GM12878 (cell line): Measurements from ENCODE around the gene LRRC23. TPM values are rescaled to one million over a fixed set of nuclear protein-coding genes. Genes with fewer than 3 reads are reported as not detected.

Experiments used
- BHLHE40 ChIP-seq, 2 experiments: fragments of 450-650 bp in 1 of 2; IDR thresholded peaks; 2 replicates each; pipeline ENCODE4 v1.6.1; 2011 to 2017; ENCODE audit warnings: low read depth in 2 of 2, borderline replicate concordance in 1 of 2, improper control_type of control experiment in 1 of 2, low read length in 1 of 2, mild to moderate bottlenecking in 1 of 2
- BMI1 ChIP-seq: fragments of 450-650 bp; IDR thresholded peaks from 2 replicates; pipeline ENCODE4 v1.6.1; 2016; ENCODE audit warnings: mild to moderate bottlenecking, moderate library complexity, borderline replicate concordance
- CHD1 ChIP-seq: IDR thresholded peaks from 2 replicates; pipeline ENCODE4 v1.6.1; 2012; ENCODE audit warnings: low read depth, low read length, improper control_type of control experiment
- CHD2 ChIP-seq: IDR thresholded peaks from 2 replicates; pipeline ENCODE4 v1.6.1; 2011; ENCODE audit warnings: low read depth, low read length, improper control_type of control experiment, borderline replicate concordance
- DPF2 ChIP-seq: fragments of 450-650 bp; IDR thresholded peaks from 2 replicates; pipeline ENCODE4 v1.6.1; 2017; ENCODE audit warnings: mild to moderate bottlenecking
- ESRRA ChIP-seq: IDR thresholded peaks from 2 replicates; pipeline ENCODE4 v1.6.1; 2012; ENCODE audit warnings: mild to moderate bottlenecking, low read length, improper control_type of control experiment
- GABPA ChIP-seq: IDR thresholded peaks from 2 replicates; pipeline ENCODE4 v1.6.1; 2014; ENCODE audit warnings: antibody characterized with exemption, low read depth, mild to moderate bottlenecking, inconsistent platforms
- IKZF2 ChIP-seq, 2 experiments: fragments of 450-650 bp; IDR thresholded peaks; 2 replicates each; pipeline ENCODE4 v1.6.1; 2017; ENCODE audit warnings: mild to moderate bottlenecking in 2 of 2, moderate library complexity in 2 of 2
- JUND ChIP-seq: IDR thresholded peaks from 2 replicates; pipeline ENCODE4 v1.6.1; 2012; ENCODE audit warnings: low read depth, mild to moderate bottlenecking, low read length, improper control_type of control experiment, moderate library complexity
- KDM1A ChIP-seq: fragments of 200-600 bp; sonication (generic); IDR thresholded peaks from 2 replicates; pipeline ENCODE4 v1.6.1; 2016; ENCODE audit warnings: borderline replicate concordance
- MEF2A ChIP-seq: IDR thresholded peaks from 2 replicates; pipeline ENCODE4 v1.6.1; 2011; ENCODE audit warnings: low read depth, mild to moderate bottlenecking, low read length, moderate library complexity; ENCODE audit not compliant: insufficient read depth
- MYC ChIP-seq: IDR thresholded peaks from 2 replicates; pipeline ENCODE4 v1.6.1; 2011; ENCODE audit warnings: mild to moderate bottlenecking, low read length, moderate library complexity, inconsistent platforms; ENCODE audit not compliant: insufficient read depth, insufficient replicate concordance, insufficient read length, severe bottlenecking
- NR2F1 ChIP-seq: fragments of 450-650 bp; conservative IDR thresholded peaks from 2 replicates; pipeline ENCODE4 v1.6.1; 2017; ENCODE audit warnings: mild to moderate bottlenecking
- PML ChIP-seq: IDR thresholded peaks from 2 replicates; pipeline ENCODE4 v1.6.1; 2012; ENCODE audit warnings: low read length, inconsistent platforms
- POLR2AphosphoS5 ChIP-seq: IDR thresholded peaks from 2 replicates; pipeline ENCODE4 v1.6.1; 2011; ENCODE audit warnings: mild to moderate bottlenecking, low read length, inconsistent platforms
- RFX5 ChIP-seq: IDR thresholded peaks from 2 replicates; pipeline ENCODE4 v1.6.1; 2011; ENCODE audit warnings: low read depth, low read length, improper control_type of control experiment
- RUNX3 ChIP-seq: IDR thresholded peaks from 2 replicates; pipeline ENCODE4 v1.6.1; 2012; ENCODE audit warnings: low read length, inconsistent platforms
- STAT3 ChIP-seq: IDR thresholded peaks from 2 replicates; pipeline ENCODE4 v1.6.1; 2011; ENCODE audit warnings: low read depth, low read length, improper control_type of control experiment
- YY1 ChIP-seq: IDR thresholded peaks from 2 replicates; pipeline ENCODE4 v1.6.1; 2011; ENCODE audit warnings: low read depth, mild to moderate bottlenecking, low read length
- polyA plus RNA-seq, 11 experiments: library from polyadenylated mRNA; depleted of rRNA in 4 of 11; unstranded in 6 of 11; stranded (reverse) in 5 of 11; fragments of >200 nt; fragmentation: Nextera tagmentation in 4 of 11; fragmentation: Illumina TruSeq in 1 of 11; extraction: Ambion mirVana in 4 of 11; extraction: Trizol in 1 of 11; gene quantifications; 1 replicate in 1 of 11; 2 replicates in 10 of 11; pipeline versions ENCODE4 v1.2.1 to v1.2.3, GENCODE V29; 2011 to 2016; ENCODE audit warnings: inconsistent platforms in 2 of 11, missing spikeins in 2 of 11, low read depth in 1 of 11
- total RNA-seq, 4 experiments: library from RNA; depleted of rRNA in 3 of 4; stranded (reverse); fragments of >200 nt in 3 of 4; fragmentation: Illumina TruSeq in 1 of 4; extraction: Trizol in 1 of 4; gene quantifications; 2 replicates each; pipeline versions ENCODE4 v1.2.1 to v1.2.3, GENCODE V29; 2013 to 2021
- TF ChIP-seq, protein P1 (sequence below): fragments of 450-650 bp; IDR thresholded peaks from 2 replicates; pipeline ENCODE4 v1.6.1; 2017; ENCODE audit warnings: mild to moderate bottlenecking, moderate library complexity
- TF ChIP-seq, protein P2 (sequence below): IDR thresholded peaks from 2 replicates; pipeline ENCODE4 v1.6.1; 2011; ENCODE audit warnings: mild to moderate bottlenecking, low read depth, low read length, moderate library complexity; ENCODE audit not compliant: insufficient replicate concordance
- TF ChIP-seq, protein P3 (sequence below): IDR thresholded peaks from 2 replicates; pipeline ENCODE4 v1.6.1; 2011; ENCODE audit warnings: low read depth, low read length, improper control_type of control experiment, borderline replicate concordance

LRRC23 gene
- total and polyA plus RNA-seq, 10 of the 15 experiments (the other 5 are each of a cell fraction or from before 2014, with no cell fraction given), result 1.4 to 6.9 (median 3.4) TPM

DNA sequence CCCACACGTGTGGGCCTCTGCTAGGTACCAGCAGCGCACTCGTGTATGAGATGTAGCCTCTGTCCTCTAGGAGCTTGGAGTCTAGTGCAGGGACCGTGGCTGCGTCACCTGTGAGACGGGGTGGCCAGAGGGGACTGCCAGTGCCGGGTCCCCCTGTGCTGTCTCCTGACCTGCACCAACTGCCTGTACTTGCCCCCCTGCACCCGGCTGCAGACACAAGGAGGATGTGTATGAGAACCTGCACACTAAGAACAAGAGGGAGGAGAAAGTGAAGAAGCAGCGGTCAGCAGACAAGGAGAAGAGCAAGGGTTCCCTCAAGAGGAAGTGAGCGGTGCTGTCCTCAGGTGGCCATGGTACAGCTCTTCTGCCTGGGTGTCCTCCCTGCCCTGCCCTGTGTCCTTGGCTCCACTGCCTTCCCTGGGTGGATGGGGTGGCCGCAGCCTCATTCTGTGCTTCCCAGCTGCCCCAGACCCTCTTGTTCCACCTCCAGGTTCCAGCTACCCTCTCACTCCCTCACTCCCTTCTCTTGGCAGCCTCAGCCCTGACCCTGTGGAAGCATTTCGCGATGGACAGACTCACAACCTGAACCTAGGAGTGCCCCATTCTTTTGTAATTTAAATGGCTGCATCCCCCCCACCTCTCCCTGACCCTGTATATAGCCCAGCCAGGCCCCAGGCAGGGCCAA is 56.1 kb downstream of the LRRC23 start (continued):
- TF ChIP-seq, protein P1, sequence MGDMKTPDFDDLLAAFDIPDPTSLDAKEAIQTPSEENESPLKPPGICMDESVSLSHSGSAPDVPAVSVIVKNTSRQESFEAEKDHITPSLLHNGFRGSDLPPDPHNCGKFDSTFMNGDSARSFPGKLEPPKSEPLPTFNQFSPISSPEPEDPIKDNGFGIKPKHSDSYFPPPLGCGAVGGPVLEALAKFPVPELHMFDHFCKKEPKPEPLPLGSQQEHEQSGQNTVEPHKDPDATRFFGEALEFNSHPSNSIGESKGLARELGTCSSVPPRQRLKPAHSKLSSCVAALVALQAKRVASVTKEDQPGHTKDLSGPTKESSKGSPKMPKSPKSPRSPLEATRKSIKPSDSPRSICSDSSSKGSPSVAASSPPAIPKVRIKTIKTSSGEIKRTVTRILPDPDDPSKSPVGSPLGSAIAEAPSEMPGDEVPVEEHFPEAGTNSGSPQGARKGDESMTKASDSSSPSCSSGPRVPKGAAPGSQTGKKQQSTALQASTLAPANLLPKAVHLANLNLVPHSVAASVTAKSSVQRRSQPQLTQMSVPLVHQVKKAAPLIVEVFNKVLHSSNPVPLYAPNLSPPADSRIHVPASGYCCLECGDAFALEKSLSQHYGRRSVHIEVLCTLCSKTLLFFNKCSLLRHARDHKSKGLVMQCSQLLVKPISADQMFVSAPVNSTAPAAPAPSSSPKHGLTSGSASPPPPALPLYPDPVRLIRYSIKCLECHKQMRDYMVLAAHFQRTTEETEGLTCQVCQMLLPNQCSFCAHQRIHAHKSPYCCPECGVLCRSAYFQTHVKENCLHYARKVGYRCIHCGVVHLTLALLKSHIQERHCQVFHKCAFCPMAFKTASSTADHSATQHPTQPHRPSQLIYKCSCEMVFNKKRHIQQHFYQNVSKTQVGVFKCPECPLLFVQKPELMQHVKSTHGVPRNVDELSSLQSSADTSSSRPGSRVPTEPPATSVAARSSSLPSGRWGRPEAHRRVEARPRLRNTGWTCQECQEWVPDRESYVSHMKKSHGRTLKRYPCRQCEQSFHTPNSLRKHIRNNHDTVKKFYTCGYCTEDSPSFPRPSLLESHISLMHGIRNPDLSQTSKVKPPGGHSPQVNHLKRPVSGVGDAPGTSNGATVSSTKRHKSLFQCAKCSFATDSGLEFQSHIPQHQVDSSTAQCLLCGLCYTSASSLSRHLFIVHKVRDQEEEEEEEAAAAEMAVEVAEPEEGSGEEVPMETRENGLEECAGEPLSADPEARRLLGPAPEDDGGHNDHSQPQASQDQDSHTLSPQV, result no peak
- TF ChIP-seq IKZF2 (IDR thresholded peaks at IDR 0.05) (no peak), MEF2A (no peak), PML (no peak), MYC (no peak), DPF2 (no peak), STAT3 (no peak), KDM1A (no peak), YY1 (peak; percentile 60), CHD1 (no peak), GABPA (no peak), JUND (peak; percentile 67; the same call in 1 of the 2 replicates), ESRRA (no peak), POLR2AphosphoS5 (peak; percentile 32; the same call in 1 of the 2 replicates), BMI1 (no peak), RFX5 (no peak), NR2F1 (no peak), RUNX3 (no peak), CHD2 (0 out of 2 replicates have a peak, but pooled peaks have one; percentile 19), BHLHE40 (IDR thresholded peaks at IDR 0.05; ENCODE audit: borderline replicate concordance in 1 of 2, low read depth in 2 of 2, low read length in 1 of 2) (peak; percentile 39 to 46; a peak in 1 of 4 replicates)
- TF ChIP-seq, protein P2, sequence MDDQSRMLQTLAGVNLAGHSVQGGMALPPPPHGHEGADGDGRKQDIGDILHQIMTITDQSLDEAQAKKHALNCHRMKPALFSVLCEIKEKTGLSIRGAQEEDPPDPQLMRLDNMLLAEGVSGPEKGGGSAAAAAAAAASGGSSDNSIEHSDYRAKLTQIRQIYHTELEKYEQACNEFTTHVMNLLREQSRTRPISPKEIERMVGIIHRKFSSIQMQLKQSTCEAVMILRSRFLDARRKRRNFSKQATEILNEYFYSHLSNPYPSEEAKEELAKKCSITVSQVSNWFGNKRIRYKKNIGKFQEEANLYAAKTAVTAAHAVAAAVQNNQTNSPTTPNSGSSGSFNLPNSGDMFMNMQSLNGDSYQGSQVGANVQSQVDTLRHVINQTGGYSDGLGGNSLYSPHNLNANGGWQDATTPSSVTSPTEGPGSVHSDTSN, result no peak
- TF ChIP-seq, protein P3, sequence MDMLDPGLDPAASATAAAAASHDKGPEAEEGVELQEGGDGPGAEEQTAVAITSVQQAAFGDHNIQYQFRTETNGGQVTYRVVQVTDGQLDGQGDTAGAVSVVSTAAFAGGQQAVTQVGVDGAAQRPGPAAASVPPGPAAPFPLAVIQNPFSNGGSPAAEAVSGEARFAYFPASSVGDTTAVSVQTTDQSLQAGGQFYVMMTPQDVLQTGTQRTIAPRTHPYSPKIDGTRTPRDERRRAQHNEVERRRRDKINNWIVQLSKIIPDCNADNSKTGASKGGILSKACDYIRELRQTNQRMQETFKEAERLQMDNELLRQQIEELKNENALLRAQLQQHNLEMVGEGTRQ, result no peak
